Esophagus muscularis mucosa (tissue), 4 donors: ENCODE measurements around the gene WDR4.
"Not testable (repeated sequence)": the region's sequence is repeated elsewhere in the genome, so short reads cannot be mapped to it uniquely, and the experiment has no call there.

Experiments
- EP300 ChIP-seq: sonication (generic); formaldehyde crosslinking; IDR thresholded peaks from one replicate; pipeline ENCODE4 v1.6.1; 2017; ENCODE audit warnings: antibody characterized with exemption
- POLR2A ChIP-seq: fragments of 450-650 bp; IDR thresholded peaks from one replicate; pipeline ENCODE4 v1.6.1; 2017; ENCODE audit warnings: antibody characterized with exemption, moderate library complexity, mild to moderate bottlenecking, low read depth
- POLR2AphosphoS5 ChIP-seq, 2 donors: sonication (generic); formaldehyde crosslinking; IDR thresholded peaks; one replicate each; pipeline ENCODE4 v1.6.1; 2017; ENCODE audit warnings: antibody characterized with exemption in 2 of 2
- TF ChIP-seq, protein P1 (sequence below), 3 experiments: fragments of 200-600 bp in 2 of 3; fragments of 450-650 bp in 1 of 3; sonication (generic) in 2 of 3; IDR thresholded peaks; one replicate each; pipeline ENCODE4 v1.5.1; 2017 to 2019; ENCODE audit warnings: antibody characterized with exemption in 3 of 3, mild to moderate bottlenecking in 2 of 3, moderate library complexity in 1 of 3

DNA sequence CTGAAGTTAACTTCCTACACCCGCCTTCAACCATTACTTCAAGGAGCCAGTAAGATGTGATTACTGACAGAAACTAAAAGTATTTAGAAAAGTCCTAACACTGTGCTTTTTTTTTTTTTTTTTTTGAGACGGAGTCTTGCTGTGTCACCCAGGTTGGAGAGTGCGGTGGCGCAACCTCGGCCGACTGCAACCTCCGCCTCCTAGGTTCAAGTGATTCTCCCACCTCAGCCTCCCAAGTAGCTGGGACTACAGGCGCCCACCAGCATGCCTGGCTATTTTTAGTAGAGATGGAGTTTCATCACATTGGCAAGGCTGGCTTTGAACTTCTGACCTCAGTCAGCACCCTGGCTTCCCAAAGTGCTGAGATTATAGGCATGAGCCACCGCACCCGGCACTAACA lies 3.5 kb downstream of the WDR4 start:
- TF ChIP-seq, protein P1, sequence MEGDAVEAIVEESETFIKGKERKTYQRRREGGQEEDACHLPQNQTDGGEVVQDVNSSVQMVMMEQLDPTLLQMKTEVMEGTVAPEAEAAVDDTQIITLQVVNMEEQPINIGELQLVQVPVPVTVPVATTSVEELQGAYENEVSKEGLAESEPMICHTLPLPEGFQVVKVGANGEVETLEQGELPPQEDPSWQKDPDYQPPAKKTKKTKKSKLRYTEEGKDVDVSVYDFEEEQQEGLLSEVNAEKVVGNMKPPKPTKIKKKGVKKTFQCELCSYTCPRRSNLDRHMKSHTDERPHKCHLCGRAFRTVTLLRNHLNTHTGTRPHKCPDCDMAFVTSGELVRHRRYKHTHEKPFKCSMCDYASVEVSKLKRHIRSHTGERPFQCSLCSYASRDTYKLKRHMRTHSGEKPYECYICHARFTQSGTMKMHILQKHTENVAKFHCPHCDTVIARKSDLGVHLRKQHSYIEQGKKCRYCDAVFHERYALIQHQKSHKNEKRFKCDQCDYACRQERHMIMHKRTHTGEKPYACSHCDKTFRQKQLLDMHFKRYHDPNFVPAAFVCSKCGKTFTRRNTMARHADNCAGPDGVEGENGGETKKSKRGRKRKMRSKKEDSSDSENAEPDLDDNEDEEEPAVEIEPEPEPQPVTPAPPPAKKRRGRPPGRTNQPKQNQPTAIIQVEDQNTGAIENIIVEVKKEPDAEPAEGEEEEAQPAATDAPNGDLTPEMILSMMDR (IDR thresholded peaks at IDR 0.05), result not testable (repeated sequence)
- TF ChIP-seq POLR2A; EP300; POLR2AphosphoS5 (IDR thresholded peaks at IDR 0.05): not testable (repeated sequence)
